Neural cell (in vitro differentiated cells): ENCODE data around the gene IL6ST.

Experiments used
- EP300 ChIP-seq: fragments of 450-650 bp; conservative IDR thresholded peaks from 2 replicates; pipeline ENCODE4 v1.6.1; 2014; ENCODE audit warnings: antibody characterized with exemption, mild to moderate bottlenecking, moderate library complexity; ENCODE audit not compliant: poor library complexity, severe bottlenecking
- MXI1 ChIP-seq: fragments of 450-650 bp; conservative IDR thresholded peaks from 2 replicates; pipeline ENCODE4 v1.6.1; 2014; ENCODE audit warnings: antibody characterized with exemption, mild to moderate bottlenecking; ENCODE audit not compliant: poor library complexity, severe bottlenecking
- POLR2AphosphoS5 ChIP-seq: IDR thresholded peaks from 2 replicates; pipeline ENCODE4 v1.6.1; 2012
- RAD21 ChIP-seq: fragments of 450-650 bp; conservative IDR thresholded peaks from 2 replicates; pipeline ENCODE4 v1.6.1; 2014; ENCODE audit warnings: antibody characterized with exemption, mild to moderate bottlenecking, moderate library complexity
- SMC3 ChIP-seq: fragments of 450-650 bp; conservative IDR thresholded peaks from 2 replicates; pipeline ENCODE4 v1.6.1; 2014; ENCODE audit warnings: antibody characterized with exemption, mild to moderate bottlenecking, moderate library complexity; ENCODE audit not compliant: poor library complexity
- TF ChIP-seq, protein P1 (sequence below): fragments of 450-650 bp; IDR thresholded peaks from 2 replicates; pipeline ENCODE4 v1.5.1; 2014; ENCODE audit warnings: antibody characterized with exemption, mild to moderate bottlenecking, moderate library complexity; ENCODE audit not compliant: poor library complexity, severe bottlenecking

GRCh38 chr5:56019306-56020272 lies 24.8 kb upstream of the IL6ST start:
- TF ChIP-seq, protein P1, sequence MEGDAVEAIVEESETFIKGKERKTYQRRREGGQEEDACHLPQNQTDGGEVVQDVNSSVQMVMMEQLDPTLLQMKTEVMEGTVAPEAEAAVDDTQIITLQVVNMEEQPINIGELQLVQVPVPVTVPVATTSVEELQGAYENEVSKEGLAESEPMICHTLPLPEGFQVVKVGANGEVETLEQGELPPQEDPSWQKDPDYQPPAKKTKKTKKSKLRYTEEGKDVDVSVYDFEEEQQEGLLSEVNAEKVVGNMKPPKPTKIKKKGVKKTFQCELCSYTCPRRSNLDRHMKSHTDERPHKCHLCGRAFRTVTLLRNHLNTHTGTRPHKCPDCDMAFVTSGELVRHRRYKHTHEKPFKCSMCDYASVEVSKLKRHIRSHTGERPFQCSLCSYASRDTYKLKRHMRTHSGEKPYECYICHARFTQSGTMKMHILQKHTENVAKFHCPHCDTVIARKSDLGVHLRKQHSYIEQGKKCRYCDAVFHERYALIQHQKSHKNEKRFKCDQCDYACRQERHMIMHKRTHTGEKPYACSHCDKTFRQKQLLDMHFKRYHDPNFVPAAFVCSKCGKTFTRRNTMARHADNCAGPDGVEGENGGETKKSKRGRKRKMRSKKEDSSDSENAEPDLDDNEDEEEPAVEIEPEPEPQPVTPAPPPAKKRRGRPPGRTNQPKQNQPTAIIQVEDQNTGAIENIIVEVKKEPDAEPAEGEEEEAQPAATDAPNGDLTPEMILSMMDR = no peak
- TF ChIP-seq SMC3 (no peak), POLR2AphosphoS5 (no peak), EP300 (no peak), MXI1 (no peak), RAD21 (no peak)
